ENCODE measurements around the gene PDE6H. TPM values are rescaled to one million over a fixed set of nuclear protein-coding genes. Genes with fewer than 3 reads are reported as not detected.

The PDE6H gene
- polyA plus RNA-seq, 1 donor (not counting 4 experiments of a cell fraction or from before 2014, with no cell fraction given), result not detected

GRCh38 chr12:14951851-14952250, 21.0 kb upstream of the PDE6H start:
- FAIRE-seq, result no peak
- dilution Hi-C loops (cut with MboI; ENCODE audit: extremely low pct_ligation_motif_present, low sequenced_read_pairs), result no loop called here

GRCh38 chr12:14952299-14952921, 20.4 kb upstream of the PDE6H start:
- H3K4me1 ChIP-seq (ENCODE audit: control insufficient read depth, extremely low read depth, insufficient read depth, low read length), result peaks cover 31% of the 10 kb centered on the region
- peak; percentile 70 for DNase-seq (ENCODE audit: low read depth, low spot score)

More at GRCh38 chr12:14951851-14952250, 21.0 kb upstream of the PDE6H start:
- H3K9me1 ChIP-seq (ENCODE audit: control insufficient read depth, extremely low read depth, insufficient read depth, low read length), result no peaks in the 10 kb centered on the region
- TF ChIP-seq CTCF (optimal IDR thresholded peaks at IDR 0.05 in 1 of 3, IDR thresholded peaks at IDR 0.05 in 1 of 3, conservative IDR thresholded peaks at IDR 0.05 in 1 of 3; ENCODE audit: extremely low read depth in 1 of 3, insufficient read depth in 2 of 3, low read length in 3 of 3), result no peak
- no peak for TF ChIP-seq EZH2 (IDR thresholded peaks at IDR 0.05; ENCODE audit: low read length)
- peaks cover 0 to 5% of the 10 kb centered on the region in 2 experiments for H3K36me3 ChIP-seq (ENCODE audit: control insufficient read depth in 2 of 2, extremely low read depth in 1 of 2, insufficient read depth in 2 of 2, low read length in 2 of 2)
- H3K4me3 ChIP-seq (ENCODE audit: control insufficient read depth in 2 of 3, extremely low read depth in 1 of 3, insufficient read depth in 2 of 3, low read depth in 1 of 3, low read length in 3 of 3), result no peak overlapping the region
- no peaks in the 10 kb centered on the region for H3K9me3 ChIP-seq (ENCODE audit: control insufficient read depth, low read depth, low read length)
- peak overlapping the region; percentile 14 for H2AFZ ChIP-seq (ENCODE audit: control insufficient read depth, low read length)
- no peaks in the 10 kb centered on the region for H3K27me3 ChIP-seq (ENCODE audit: control insufficient read depth, extremely low read depth, insufficient read depth, low read length)
- peak overlapping the region; percentile 70 for H3K27ac ChIP-seq (ENCODE audit: control insufficient read depth, insufficient read depth, low read length)
- no peaks in the 10 kb centered on the region for H4K20me1 ChIP-seq (ENCODE audit: control insufficient read depth, extremely low read depth, insufficient read depth, low read length)
- peak overlapping the region; percentile 36 for H3K9ac ChIP-seq (ENCODE audit: control insufficient read depth, extremely low read depth, insufficient read depth, low read length)
- DNase-seq (ENCODE audit: low read depth, low spot score), result no peak
- peak overlapping the region; percentile 57 for H3K4me2 ChIP-seq (ENCODE audit: control insufficient read depth, extremely low read depth, insufficient read depth, low read depth, low read length)
- peaks cover 31% of the 10 kb centered on the region for H3K4me1 ChIP-seq (ENCODE audit: control insufficient read depth, extremely low read depth, insufficient read depth, low read length)
- peaks cover 8% of the 10 kb centered on the region for H3K79me2 ChIP-seq (ENCODE audit: control insufficient read depth, insufficient read depth, low read length)

More at GRCh38 chr12:14952299-14952921, 20.4 kb upstream of the PDE6H start:
- Histone ChIP-seq H3K9me1 (ENCODE audit: control insufficient read depth, extremely low read depth, insufficient read depth, low read length) (no peaks in the 10 kb centered on the region), H3K9me3 (ENCODE audit: control insufficient read depth, low read depth, low read length) (no peaks in the 10 kb centered on the region), H3K9ac (ENCODE audit: control insufficient read depth, extremely low read depth, insufficient read depth, low read length) (peak overlapping the region; percentile 5), H3K27ac (ENCODE audit: control insufficient read depth, insufficient read depth, low read length) (peak overlapping the region; percentile 70), H2AFZ (ENCODE audit: control insufficient read depth, low read length) (no peak overlapping the region), H3K79me2 (ENCODE audit: control insufficient read depth, insufficient read depth, low read length) (peaks cover 8% of the 10 kb centered on the region), H3K4me3 (ENCODE audit: control insufficient read depth in 2 of 3, extremely low read depth in 1 of 3, insufficient read depth in 2 of 3, low read depth in 1 of 3, low read length in 3 of 3) (no peak overlapping the region), H3K4me2 (ENCODE audit: control insufficient read depth, extremely low read depth, insufficient read depth, low read depth, low read length) (peak overlapping the region; percentile 57), H3K36me3 (ENCODE audit: control insufficient read depth in 2 of 2, extremely low read depth in 1 of 2, insufficient read depth in 2 of 2, low read length in 2 of 2) (peaks cover 0 to 5% of the 10 kb centered on the region in 2 experiments), H3K27me3 (ENCODE audit: control insufficient read depth, extremely low read depth, insufficient read depth, low read length) (no peaks in the 10 kb centered on the region), H4K20me1 (ENCODE audit: control insufficient read depth, extremely low read depth, insufficient read depth, low read length) (no peaks in the 10 kb centered on the region)
- peak; percentile 96 for FAIRE-seq
- TF ChIP-seq CTCF (optimal IDR thresholded peaks at IDR 0.05 in 1 of 3, IDR thresholded peaks at IDR 0.05 in 1 of 3, conservative IDR thresholded peaks at IDR 0.05 in 1 of 3; ENCODE audit: extremely low read depth in 1 of 3, insufficient read depth in 2 of 3, low read length in 3 of 3) (no peak), EZH2 (IDR thresholded peaks at IDR 0.05; ENCODE audit: low read length) (no peak)
- dilution Hi-C loops (cut with MboI; ENCODE audit: extremely low pct_ligation_motif_present, low sequenced_read_pairs), result no loop called here

Data from keratinocyte (primary cell).